HG03066 (cell line): ENCODE measurements around the gene ORC3.
"Not testable (repeated sequence)": the region's sequence is repeated elsewhere in the genome, so short reads cannot be mapped to it uniquely, and the experiment has no call there.

Experiments
- ATAC-seq: cut with Tn5 transposase; IDR thresholded peaks from one replicate; pipeline ENCODE4 v1.9.1; 2021; ENCODE audit warnings: low read depth; ENCODE audit not compliant: unreplicated experiment

Gene ORC3

DNA sequence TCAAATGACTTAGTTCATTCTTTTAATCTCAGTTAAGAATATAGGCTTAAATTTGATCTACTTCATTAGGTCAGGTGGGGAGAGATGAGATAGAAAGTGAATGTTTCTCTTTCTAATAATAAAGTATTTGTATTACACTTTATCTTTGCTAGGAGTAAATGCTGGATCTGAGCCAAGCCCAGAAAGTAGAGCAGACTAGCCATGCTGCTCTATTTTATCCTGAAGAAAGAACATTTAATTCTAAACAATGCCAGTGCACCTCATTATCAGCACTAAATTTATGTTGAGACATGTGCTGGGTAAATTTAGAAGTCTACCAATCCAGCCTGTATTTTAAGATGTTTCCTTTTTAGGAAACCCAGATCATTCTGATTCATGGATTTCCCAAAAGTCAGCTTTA is 68.6 kb downstream of the ORC3 start:
- no peak for ATAC-seq

DNA sequence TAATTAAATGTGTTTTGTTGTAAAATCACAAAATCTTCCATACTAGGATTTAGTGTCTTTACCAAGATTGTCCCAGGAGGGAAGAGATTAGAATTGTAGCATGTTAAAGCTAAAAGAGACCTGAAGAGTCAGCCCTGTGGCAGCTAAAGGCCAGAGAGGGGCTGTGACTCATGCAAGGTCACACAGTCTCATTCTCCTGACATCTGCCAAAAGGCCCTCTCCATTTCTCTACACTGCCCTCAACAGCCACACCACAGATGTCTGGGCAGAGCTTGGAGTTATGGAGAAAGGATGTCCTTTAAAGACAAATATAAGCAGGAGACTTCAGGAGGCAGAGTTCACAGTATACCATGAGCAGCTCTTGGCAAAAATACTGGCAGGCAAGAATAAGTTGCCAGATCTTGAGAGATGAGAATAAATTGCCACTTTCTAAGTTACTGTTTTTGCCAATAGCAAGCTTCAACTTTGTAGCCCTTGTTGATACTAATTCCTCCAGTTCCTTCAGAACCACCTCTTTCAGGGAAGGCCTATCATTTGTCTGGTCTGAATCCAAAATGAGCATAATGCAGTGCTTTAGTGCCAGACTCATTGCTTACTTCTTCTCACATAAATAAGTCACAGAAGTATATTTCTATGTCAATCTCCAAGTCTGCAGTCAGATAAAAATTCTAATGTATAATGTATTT is 70.4 kb downstream of the ORC3 start:
- no peak for ATAC-seq

DNA sequence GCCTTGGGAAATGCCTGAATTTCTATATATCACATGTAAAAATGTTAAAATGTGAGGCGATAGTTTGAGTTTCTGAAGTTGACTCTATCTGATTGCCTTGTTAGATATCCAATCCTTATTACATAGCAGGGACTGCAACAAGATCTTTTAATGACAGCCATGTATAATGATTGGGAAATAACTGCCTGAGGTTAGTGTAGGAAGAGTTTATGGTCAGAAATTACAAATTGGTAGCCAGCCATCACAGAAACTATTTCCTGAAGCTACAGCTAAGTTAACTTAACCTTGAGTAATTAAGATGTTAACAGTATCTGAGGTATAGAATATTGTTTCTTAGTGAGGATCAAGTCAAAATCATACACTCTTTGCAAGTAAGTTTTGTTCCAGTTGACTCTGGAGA is 71.1 kb downstream of the ORC3 start:
- ATAC-seq: no peak

DNA sequence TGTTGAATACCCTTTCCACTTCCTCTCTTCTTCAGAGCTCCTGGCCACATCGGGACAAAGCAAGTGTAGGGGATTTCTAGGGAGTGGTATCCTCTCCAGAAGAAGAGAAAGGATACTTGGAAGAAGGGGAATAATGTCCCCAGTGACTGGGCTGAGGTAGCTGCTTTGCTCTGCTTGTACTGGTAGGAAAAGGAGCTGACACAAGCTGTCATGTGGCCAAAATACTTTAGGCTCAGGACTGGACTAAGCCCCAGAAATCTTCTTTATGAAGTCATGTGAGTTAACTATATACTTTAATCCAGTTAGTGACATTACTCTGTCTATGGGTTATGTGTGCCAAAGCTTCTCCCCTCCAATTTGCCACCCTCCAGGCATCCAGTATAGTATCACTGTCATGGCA is 71.6 kb downstream of the ORC3 start:
- ATAC-seq: no peak

DNA sequence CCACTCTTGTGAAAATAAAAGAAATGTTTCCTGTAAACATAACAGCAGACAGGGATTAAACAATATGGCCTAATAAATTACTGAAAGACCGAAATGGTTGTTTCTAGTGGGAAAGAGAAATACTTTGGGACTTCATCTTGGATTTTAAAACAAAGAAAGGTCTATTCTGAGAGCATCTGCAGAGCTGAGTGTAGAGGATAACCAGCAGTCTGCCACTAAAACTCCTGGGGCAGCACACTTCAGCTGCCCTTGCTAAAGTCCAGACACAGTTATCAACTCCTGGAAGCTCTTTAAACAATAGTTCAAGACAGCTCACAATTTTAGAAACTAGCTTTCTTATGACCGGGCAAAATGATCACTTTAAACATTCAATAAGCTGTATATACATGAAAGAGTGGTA is 73.5 kb downstream of the ORC3 start:
- no peak for ATAC-seq

DNA sequence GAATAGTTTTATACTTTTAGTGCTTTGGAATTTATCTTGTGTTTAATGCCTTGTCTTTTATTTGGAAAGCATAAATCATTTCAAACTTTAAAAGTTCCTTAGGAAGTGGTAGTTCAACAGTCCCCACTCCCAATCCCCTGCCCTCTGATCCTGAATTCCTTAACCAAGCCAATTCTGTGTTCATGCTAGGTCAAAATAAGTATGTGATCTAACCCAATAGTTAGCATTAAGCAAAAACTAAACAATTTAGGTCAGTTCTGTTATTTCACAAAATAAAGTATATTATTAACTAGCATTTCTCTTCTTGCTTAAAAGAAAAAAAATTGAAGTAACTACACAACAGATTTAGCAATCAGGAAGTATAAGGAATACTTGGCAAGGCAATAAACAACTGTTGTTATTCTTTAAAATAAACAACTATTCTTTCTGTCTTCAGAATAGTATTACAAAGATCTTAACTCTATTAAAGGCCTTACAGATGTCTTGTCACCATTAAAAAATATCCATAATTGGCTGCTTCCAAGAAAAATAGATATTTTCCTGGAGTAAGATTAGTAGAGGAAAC is 75.1 kb downstream of the ORC3 start:
- ATAC-seq: no peak

DNA sequence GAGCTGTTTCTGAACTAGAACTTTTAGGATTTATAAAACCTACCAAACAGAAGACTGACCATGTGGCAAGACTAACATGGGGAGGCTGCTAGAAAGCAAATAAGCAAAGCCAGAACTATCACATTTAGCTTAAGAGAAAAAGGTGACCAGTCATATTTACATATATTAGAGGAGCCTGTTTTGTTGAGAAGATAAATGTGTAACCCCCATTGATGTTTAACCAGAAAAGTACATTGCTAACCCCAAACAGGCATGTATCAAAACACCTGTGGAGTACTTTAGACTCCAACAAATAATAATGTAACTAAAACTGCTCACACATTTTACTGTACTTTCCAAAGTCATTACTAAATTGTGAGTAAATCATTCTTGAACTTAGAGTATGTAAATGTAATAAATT is 77.1 kb downstream of the ORC3 start:
- ATAC-seq: no peak

DNA sequence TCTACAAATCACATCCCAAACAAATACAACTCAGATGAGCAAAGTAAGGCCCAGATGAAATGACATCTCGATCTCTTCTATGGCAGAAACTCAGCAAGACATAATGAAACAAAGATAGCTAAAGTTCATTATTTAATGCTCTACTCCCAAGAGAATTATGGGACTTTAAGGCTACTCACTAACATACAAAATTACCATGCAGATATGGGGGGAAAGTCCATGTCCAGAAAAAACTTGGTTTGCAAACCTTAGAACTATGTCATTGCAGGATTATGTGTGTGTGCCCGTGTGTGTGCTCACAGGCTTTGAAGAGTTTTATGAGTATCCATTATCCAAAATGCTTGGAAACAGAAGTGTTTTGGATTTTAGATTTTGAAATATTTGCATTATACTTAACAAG is 78.1 kb downstream of the ORC3 start:
- ATAC-seq: no peak

DNA sequence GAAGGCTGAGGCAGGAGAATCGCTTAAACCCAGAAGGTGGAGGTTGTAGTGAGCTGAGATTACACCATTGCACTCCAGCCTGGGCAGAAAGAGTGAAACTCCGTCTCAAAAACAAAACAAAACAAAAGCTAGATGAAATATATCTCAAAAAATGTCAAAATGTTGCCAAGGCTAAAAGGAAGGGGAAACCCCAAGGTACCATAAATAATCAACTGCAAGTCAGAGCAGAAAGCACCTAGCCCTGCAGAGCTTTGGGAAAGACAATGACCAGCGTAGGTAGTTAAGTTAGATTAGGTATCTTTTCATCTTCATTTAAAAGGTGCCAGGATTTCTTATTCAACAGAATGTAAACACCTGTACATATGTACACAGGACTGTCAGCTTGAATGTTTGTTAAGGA is 79.1 kb downstream of the ORC3 start:
- ATAC-seq: no peak

DNA sequence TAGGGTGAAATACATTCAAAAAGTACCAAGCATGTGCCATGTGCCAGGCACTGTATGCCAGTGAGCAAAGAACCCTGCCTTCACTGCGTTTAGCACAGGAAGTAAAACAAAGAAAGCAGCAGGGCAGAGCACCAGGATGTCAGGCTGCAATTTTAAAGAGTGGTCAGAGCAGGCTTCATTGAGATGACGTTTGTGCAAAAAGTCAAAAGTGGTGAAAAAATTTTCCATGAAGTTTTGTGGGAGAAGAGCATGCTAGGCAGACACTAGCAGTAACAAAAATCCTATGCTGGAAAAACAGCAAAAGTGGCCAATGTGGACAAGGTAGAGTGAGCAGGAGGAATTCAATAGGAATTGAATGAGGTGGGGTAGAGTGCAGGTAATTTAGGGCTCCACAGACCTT is 80.8 kb downstream of the ORC3 start:
- no peak for ATAC-seq

DNA sequence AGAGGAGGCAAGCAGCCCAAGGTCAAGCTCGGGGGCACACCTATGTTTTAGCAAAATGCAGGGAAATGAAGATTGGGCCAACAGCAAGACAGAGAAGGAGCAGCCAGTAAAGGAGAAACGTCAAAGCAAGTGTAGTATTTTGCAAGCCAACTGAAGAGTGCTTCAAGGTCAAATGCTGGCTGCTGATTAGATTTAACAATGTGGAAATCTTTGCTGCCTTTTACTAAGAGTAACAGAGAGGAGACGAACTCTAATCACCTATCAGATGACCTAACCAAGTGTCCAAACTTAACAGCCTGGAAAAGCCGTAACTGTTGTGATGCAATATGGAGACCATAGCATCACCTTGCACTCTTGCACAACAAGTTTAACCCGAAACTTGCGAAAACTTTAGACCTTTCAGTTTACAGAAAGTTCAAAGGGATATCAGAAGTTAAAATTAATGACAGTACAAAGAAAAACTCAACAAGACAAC is 81.7 kb downstream of the ORC3 start:
- ATAC-seq: no peak

DNA sequence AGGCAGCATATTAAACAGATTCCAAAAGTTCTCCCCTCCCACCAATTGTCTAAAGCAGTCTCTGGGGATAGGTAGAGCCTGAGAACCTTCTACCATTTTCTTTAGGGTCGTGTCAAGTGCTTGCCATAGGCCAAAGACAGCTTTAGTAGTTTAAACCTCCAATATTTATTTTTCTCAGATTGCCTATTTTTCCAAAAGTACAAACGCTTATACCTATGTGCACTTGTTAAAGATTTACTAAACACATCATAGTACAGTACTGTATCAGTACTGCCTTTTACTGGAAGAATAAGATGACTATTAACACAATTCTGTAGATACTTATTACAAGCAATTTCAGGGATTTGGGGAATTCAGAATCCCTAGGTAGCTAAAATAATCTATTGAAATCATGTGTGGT is 82.7 kb downstream of the ORC3 start:
- no peak for ATAC-seq

DNA sequence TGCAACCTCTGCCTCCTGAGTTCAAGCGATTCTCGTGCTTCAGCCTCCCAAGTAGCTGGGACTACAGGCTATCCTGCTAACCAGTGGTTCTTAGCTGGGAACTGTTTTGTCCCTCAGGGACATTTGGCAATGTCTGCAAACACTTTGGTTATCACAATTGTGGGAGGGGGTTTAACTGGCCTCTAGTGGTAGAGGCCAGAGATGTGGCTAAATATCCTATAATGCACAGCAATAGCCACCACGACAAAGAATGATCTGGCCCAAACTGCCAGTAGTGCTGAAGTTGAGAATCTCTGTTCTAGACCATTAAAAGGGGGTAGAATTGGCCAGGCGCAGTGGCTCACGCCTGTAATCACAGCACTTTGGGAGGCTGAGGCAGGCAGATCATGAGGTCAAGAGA is 83.3 kb downstream of the ORC3 start:
- no peak for ATAC-seq

DNA sequence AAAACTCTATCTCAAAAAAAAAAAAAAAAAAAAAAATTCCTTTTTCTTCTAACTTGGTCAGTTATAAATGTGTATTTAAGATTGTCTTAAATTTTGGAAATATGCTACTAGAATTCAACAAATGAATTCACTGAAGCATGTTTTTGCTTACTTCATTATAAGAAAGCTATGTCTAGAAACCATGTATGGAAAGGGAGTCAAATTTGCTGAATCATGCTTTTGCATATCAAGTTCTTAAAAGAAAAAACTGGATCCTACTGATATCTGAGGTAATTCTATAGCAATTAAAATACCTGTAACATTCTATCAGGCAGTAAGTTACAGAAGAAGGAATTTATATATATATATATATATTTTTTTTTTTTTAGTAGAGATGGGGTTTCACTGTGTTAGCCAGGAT is 84.4 kb downstream of the ORC3 start:
- no peak for ATAC-seq

DNA sequence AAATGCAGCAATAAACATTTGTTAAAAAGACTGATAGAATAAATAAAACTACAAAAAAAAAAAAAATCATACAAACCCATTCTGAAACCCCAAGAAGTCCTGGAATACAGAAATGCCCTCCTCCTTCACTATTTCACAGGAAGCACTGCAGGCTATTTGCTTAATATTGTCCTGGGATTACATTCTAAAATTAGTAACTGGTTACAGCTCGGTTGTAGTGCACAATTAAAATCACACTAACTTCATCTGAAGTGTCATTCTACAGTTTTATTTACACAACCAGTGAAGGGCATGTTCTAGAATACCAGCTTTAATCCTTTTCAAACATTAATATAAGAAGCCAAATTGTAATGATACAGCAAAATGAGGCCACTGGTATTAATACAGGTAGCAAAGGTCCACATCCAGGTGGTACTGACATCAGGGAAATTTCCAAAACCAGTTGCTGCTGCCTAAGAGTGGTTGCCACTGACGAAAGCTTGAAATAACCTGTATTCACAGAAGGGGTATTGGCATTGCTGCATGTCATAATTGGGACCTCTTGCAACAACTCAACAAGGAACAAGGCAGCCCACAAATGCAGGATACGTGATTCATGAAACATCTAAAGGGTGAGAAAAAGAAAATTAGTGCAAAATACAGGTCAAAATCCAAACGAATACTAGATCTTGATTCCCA is 85.2 kb downstream of the ORC3 start:
- ATAC-seq: no peak

DNA sequence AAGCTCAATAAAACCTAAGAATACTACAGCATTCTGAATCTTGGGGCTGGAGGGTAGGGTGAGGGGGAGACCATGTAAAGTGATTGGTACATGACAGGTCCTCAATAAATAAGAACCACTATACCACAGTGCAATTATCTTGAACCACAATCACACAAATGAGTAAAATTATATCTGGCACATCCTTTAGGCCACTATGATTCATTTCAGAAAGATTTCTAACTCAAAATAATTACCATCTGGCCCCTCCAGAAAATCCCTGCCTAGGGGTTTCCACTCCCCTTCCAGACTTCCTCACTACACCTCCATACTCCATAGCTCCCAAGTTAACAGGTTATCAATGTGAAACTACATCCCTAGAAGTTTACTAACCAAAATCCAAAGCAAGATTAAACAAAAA is 92.4 kb downstream of the ORC3 start:
- no peak for ATAC-seq

DNA sequence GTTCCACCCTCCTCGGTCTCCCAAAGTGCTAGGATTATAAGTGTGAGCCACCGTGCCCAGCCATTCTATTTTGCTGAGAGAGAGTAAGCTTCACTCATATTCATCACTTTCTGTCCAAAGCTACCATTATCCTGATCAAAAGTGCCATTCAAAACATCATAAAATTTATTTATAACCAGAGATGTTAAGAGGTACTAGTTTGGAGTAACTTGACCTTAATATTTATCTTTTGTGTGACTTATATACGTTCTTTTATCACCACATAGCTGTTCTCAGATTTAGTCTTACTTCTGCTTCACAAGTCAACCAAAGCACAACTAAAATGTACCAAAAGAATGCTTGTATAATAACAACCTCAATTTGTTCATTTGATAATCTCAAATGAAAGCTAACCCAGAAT is 94.0 kb downstream of the ORC3 start:
- ATAC-seq: no peak

DNA sequence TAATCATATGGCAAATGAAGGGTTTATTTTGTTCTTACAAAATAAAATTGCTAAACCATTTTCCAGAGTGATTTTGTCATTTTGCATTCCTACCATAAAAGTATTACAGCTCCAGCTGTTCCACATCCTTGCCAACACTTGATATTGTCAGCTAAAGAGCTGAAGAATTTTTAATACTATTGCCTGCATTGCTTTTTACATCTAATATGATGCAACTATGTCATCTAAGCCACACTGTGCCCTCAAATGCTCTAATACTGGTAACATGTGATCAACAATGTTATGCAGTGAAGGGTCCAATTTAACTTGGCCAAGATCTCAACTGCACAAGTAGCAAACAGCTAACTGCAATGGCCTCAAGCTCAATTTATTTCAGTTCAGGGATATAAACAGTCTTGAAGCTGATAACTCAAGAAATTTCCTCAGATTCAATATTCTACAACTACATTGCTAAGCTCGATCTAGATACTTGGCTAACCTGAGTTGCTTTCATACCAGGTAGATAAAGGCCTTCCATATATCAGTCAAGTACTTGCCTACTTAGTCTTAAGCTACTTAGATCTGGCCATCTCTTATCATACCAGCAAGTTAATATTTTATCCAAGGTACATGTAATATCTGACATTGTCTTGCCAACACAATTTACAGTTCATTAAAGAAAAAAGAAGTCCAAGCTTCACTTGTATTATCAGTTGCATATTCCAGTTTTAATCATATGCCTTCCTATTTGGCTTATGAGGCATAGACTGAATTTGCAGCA is 95.1 kb downstream of the ORC3 start:
- no peak for ATAC-seq

DNA sequence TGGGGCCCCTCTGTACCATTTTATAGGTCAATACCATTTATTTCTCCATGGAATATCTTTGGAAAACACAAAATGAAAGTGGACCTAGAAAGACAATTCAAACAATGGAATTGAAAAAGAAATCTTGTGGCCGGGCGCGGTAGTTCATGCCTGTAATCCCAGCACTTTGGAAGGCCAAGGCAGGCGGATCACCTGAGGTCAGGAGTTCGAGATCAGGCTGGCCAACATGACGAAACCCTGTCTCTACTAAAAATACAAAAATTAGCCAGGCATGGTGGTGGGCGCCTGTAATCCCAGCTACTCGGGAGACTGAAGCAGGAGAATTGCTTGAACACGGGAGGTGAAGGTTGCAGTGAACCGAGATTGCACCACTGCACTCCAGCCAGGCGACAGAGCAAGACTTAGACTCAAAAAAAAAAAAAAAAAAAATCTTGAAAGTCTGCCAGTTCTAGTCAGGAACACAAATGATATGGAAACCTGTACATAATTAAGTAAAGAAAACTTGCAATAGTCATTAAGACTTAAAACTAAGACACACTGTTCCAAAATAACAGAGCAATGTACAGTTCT is 96.8 kb downstream of the ORC3 start:
- ATAC-seq: not testable (repeated sequence)

DNA sequence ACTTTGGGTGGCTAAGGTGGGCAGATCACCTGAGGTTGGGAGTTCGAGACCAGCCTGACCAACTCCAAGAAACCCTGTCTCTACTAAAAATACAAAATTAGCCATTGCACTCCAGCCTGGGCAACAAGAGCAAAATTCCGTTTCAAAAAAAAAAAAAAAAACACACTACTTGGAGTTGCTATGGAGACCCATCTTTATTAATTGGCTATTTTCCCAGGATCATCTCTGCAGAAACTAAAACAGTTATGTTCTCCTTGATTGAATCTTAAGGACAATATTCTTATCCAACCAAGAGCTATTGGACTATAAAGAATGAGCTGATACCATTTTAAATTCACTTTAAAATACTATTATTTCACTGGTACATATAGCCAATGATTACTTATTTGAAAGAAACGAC is 97.4 kb downstream of the ORC3 start:
- no peak for ATAC-seq

DNA sequence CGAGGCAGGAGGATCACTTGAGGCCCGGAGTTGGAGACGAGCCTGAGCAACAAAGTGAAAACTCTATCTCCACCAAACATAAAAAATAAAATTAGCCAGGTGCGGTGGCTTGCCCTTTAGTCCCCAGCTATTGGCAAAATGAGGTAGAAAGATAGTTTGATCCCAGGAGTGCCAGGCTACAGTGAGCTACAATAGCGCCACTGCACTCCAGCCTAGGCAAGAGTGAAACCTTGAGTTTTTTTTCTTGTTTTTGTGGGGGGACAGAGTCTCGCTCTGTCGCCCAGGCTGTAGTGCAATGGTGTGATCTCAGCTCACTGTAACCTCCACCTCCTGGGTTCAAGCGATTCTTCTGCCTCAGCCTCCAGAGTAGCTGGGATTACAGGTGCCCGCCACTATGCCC is 98.0 kb downstream of the ORC3 start:
- ATAC-seq: not testable (repeated sequence)
